ENCODE data around the gene HPGD.

HPGD gene

DNA sequence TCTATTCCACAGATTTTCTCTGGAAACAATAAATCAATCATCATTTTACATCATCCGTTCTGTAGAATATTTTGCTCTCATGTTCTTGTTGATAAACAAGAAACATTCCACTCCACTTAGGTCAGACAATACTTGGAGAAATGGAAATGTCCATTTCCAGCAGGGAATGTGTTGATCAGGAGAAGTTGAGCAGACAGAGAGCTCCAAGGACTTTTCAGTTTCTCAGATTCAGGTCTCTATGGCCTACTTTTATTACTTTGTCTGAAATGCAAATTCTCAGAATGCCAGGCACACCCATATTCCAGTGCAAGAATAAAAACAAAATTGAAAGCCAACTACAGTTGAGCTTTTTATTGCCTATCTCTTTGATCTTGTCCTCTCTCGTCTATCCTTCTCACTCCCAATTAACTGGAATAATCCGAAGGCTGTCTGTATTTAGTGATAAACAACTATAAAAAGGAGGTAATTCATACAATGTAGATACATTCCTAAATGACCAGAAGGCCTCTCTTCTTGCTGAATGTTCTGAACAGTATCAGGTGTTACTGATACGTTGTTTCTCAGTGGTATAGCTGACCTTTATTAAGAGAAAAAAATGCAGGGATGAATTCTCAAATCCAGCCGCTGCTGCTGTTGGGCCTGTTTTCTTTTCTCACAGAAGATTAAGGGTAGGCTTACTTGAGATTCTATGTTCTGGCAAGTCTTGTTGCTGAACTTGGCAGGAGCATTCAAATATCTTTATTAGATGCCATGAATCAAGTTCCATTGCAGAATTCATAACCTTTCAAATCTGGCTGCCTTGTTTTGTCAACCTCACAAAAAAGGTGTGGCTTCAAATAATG is 72.1 kb downstream of the HPGD start:
- TF ChIP-seq CTCF (IDR thresholded peaks at IDR 0.05; ENCODE audit: insufficient read depth, low read length, poor library complexity, severe bottlenecking), result no peak
- Histone ChIP-seq H3K27me3 (replicated peaks; ENCODE audit: control insufficient read depth, insufficient read depth, low read length) (no peaks in the 10 kb centered on the region), H3K36me3 (ENCODE audit: control insufficient read depth, insufficient read depth, low read length) (no peaks in the 10 kb centered on the region), H3K4me3 (replicated peaks; ENCODE audit: low read depth, low read length) (no peak overlapping the region)
- DNase-seq (ENCODE audit: extremely low read depth, insufficient read length), result no peak

DNA sequence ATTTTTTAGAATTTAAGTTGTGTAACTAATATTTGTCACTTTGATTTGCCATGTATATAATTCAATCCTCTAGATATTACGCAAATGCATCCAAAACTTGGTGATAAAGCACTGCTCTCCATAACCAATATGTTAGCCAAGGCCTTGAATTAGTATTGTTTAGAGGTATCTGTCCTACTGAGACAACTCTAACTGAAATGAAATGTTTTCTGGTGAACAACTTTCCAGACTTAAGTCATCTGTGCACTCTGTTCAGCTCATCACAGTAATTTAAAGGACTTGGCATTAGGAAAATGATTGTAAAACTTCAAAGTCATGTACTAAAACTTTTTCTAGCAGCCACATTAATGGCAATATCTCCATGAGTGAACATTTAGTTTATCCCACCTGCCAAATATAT is 73.1 kb downstream of the HPGD start:
- Histone ChIP-seq H3K36me3 (ENCODE audit: control insufficient read depth, insufficient read depth, low read length) (no peaks in the 10 kb centered on the region), H3K27me3 (replicated peaks; ENCODE audit: control insufficient read depth, insufficient read depth, low read length) (no peaks in the 10 kb centered on the region), H3K4me3 (replicated peaks; ENCODE audit: low read depth, low read length) (no peak overlapping the region)
- no peak for DNase-seq (ENCODE audit: extremely low read depth, insufficient read length)
- no peak for TF ChIP-seq CTCF (IDR thresholded peaks at IDR 0.05; ENCODE audit: insufficient read depth, low read length, poor library complexity, severe bottlenecking)

DNA sequence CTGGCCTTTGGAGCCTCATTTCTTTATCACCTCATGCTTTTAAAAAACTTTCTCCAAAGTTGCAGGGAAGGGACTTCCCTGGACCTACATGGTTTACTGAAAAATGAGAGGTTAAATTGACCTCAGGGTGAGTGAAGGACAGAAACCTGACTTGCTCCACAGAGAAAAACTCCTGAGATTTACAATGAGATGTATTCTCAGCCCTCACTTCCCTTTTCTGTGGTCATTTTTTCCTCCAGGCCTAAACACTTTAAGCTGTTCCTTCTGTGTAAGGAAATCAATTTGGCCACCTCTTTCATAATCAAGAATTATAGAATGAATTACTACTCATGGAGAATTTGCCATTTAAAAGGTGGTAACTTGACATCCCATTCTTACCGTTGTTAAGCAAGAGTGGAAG is 77.9 kb downstream of the HPGD start:
- DNase-seq (ENCODE audit: extremely low read depth, insufficient read length), result no peak
- Histone ChIP-seq H3K27me3 (replicated peaks; ENCODE audit: control insufficient read depth, insufficient read depth, low read length) (no peaks in the 10 kb centered on the region), H3K36me3 (ENCODE audit: control insufficient read depth, insufficient read depth, low read length) (no peaks in the 10 kb centered on the region), H3K4me3 (replicated peaks; ENCODE audit: low read depth, low read length) (no peak overlapping the region)
- TF ChIP-seq CTCF (IDR thresholded peaks at IDR 0.05; ENCODE audit: insufficient read depth, low read length, poor library complexity, severe bottlenecking), result no peak
